KMS-11 (cell line): Measurements from ENCODE around the gene HS6ST2.

Experiments used
- H2AFZ ChIP-seq: fragments of 200-600 bp; sonication (generic); 2 replicates; pipeline ENCODE4 v1.6.1; 2016; ENCODE audit warnings: antibody characterized with exemption, mixed run types, low read depth
- H3K27ac ChIP-seq: fragments of 200-600 bp; sonication (generic); 2 replicates; pipeline ENCODE4 v1.6.1; 2016; ENCODE audit warnings: mild to moderate bottlenecking, mixed run types
- H3K27me3 ChIP-seq: fragments of 200-600 bp; sonication (generic); 2 replicates; pipeline ENCODE4 v1.6.1; 2017; ENCODE audit warnings: mild to moderate bottlenecking, low read depth, mixed run types, moderate library complexity; ENCODE audit not compliant: insufficient read depth
- H3K36me3 ChIP-seq: fragments of 200-600 bp; sonication (generic); 2 replicates; pipeline ENCODE4 v1.6.1; 2017; ENCODE audit warnings: mild to moderate bottlenecking, mixed run types; ENCODE audit not compliant: insufficient read depth
- H3K4me1 ChIP-seq: fragments of 200-600 bp; sonication (generic); 2 replicates; pipeline ENCODE4 v1.6.1; 2016; ENCODE audit warnings: mild to moderate bottlenecking, low read depth, mixed run types; ENCODE audit not compliant: poor library complexity, severe bottlenecking
- H3K4me2 ChIP-seq: fragments of 200-600 bp; sonication (generic); 2 replicates; pipeline ENCODE4 v1.7.0; 2016; ENCODE audit warnings: mild to moderate bottlenecking, mixed run types
- H3K4me3 ChIP-seq: fragments of 200-600 bp; sonication (generic); IDR thresholded peaks from 2 replicates; pipeline ENCODE4 v1.6.1; 2017; ENCODE audit warnings: low read depth, low read length, mixed read lengths; ENCODE audit not compliant: insufficient read depth
- H3K79me2 ChIP-seq: fragments of 200-600 bp; sonication (generic); 2 replicates; pipeline ENCODE4 v1.6.1; 2016; ENCODE audit warnings: low read depth, mixed run types; ENCODE audit not compliant: insufficient read depth
- H3K9ac ChIP-seq: fragments of 200-600 bp; sonication (generic); 2 replicates; pipeline ENCODE4 v1.6.1; 2016; ENCODE audit warnings: mild to moderate bottlenecking, mixed run types
- H4K20me1 ChIP-seq: fragments of 200-600 bp; sonication (generic); 2 replicates; pipeline ENCODE4 v1.6.1; 2016; ENCODE audit warnings: mild to moderate bottlenecking, mixed run types; ENCODE audit not compliant: insufficient read depth
- CTCF ChIP-seq: fragments of 200-600 bp; sonication (generic); conservative IDR thresholded peaks from 2 replicates; pipeline ENCODE4 v1.6.1; 2017; ENCODE audit warnings: low read depth, mild to moderate bottlenecking, antibody characterized with exemption, low read length, moderate library complexity, mixed read lengths

Gene HS6ST2

GRCh38 chrX:132694382-132694781 lies 264.0 kb downstream of the HS6ST2 start:
- no peaks in the 10 kb centered on the region for H4K20me1 ChIP-seq
- no peak overlapping the region for H3K4me2 ChIP-seq
- no peaks in the 10 kb centered on the region for H3K27me3 ChIP-seq
- no peak overlapping the region for H3K4me3 ChIP-seq
- no peaks in the 10 kb centered on the region for H3K79me2 ChIP-seq
- TF ChIP-seq CTCF = no peak
- no peak overlapping the region for H3K9ac ChIP-seq
- no peak overlapping the region for H3K27ac ChIP-seq
- H3K4me1 ChIP-seq = no peaks in the 10 kb centered on the region
- no peaks in the 10 kb centered on the region for H3K36me3 ChIP-seq
- H2AFZ ChIP-seq = no peak overlapping the region

- no peak overlapping the region for H2AFZ ChIP-seq
- no peaks in the 10 kb centered on the region for H3K4me1 ChIP-seq
- H3K27me3 ChIP-seq = no peaks in the 10 kb centered on the region
- no peak overlapping the region for H3K4me3 ChIP-seq
- TF ChIP-seq CTCF = no peak
- H3K79me2 ChIP-seq = no peaks in the 10 kb centered on the region
- H3K27ac ChIP-seq = no peak overlapping the region
- H4K20me1 ChIP-seq = no peaks in the 10 kb centered on the region
- H3K4me2 ChIP-seq = no peak overlapping the region
- H3K36me3 ChIP-seq = no peaks in the 10 kb centered on the region
- H3K9ac ChIP-seq = no peak overlapping the region
These were observed 265.9 kb downstream of the HS6ST2 start for GRCh38 chrX:132692526-132692925.

GRCh38 chrX:132692066-132692465 lies 266.4 kb downstream of the HS6ST2 start:
- Histone ChIP-seq H3K27ac (no peak overlapping the region), H2AFZ (no peak overlapping the region), H3K9ac (no peak overlapping the region), H4K20me1 (no peaks in the 10 kb centered on the region), H3K27me3 (no peaks in the 10 kb centered on the region), H3K4me1 (no peaks in the 10 kb centered on the region), H3K4me3 (no peak overlapping the region), H3K36me3 (no peaks in the 10 kb centered on the region), H3K79me2 (no peaks in the 10 kb centered on the region), H3K4me2 (no peak overlapping the region)
- TF ChIP-seq CTCF = no peak

- no peaks in the 10 kb centered on the region for H3K79me2 ChIP-seq
- H3K27me3 ChIP-seq = no peaks in the 10 kb centered on the region
- TF ChIP-seq CTCF = no peak
- H3K27ac ChIP-seq = no peak overlapping the region
- H3K4me1 ChIP-seq = no peaks in the 10 kb centered on the region
- H3K36me3 ChIP-seq = no peaks in the 10 kb centered on the region
- H3K4me3 ChIP-seq = no peak overlapping the region
- no peak overlapping the region for H2AFZ ChIP-seq
- no peak overlapping the region for H3K9ac ChIP-seq
- no peaks in the 10 kb centered on the region for H4K20me1 ChIP-seq
- no peak overlapping the region for H3K4me2 ChIP-seq
These were observed 268.5 kb downstream of the HS6ST2 start for GRCh38 chrX:132689612-132690563.
